Stimulated activated CD8-positive, alpha-beta memory T cell treated with anti-CD3 and anti-CD28 coated beads, Interleukin-7, amount 100 ng/mL, for 4 hours (primary cell): ENCODE data around the gene INPP5F.
"Not testable (repeated sequence)": the region's sequence is repeated elsewhere in the genome, so short reads cannot be mapped to it uniquely, and the experiment has no call there.

Experiments
- DNase-seq, 2 donors: peaks; one replicate each; pipeline ENCODE4 v3.0.0-alpha.2; 2020; ENCODE audit warnings: low read depth in 2 of 2

The INPP5F gene

GRCh38 chr10:119705434-119705831 lies 20.4 kb upstream of the INPP5F start:
- no peak for DNase-seq

GRCh38 chr10:119706521-119707278 lies 19.1 kb upstream of the INPP5F start:
- no peak for DNase-seq

GRCh38 chr10:119707331-119707730 lies 18.5 kb upstream of the INPP5F start:
- DNase-seq = not testable (repeated sequence)

GRCh38 chr10:119710935-119711334 lies 14.9 kb upstream of the INPP5F start:
- not testable (repeated sequence) for DNase-seq

DNA sequence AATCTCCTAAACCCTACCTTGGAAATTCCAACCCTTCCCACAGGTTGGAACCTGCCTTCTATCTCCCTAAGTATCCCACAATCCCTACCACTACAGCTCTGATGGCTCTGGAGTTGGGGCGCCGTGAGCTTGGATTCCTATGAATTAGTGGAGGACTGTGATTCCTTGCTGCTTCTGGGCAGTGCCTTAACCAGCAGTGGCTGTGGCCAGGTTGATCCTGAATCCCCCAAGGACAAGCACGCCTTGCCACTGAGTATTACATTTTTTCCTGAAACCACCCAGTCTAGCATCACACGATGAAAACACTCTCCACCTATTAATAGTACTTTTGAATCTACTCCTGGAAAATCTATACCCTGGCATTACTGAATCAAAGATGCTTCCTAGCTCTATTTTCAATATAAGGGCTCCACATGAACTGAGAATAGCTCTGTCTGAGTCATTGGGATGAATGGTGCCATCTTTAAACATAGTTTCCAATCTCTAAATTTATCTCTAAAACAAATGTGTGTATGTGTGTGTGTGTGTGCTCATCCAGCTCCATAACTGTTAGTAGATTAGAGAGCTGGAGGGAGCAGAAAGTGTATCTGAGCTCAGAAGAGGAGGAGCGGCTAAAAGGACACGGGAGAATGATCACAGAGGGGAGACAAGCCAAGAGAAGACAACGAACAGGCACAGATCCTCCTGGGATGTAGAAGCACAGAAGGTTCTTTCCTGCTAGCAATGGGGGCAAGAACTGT lies 11.9 kb upstream of the INPP5F start:
- DNase-seq = no peak

DNA sequence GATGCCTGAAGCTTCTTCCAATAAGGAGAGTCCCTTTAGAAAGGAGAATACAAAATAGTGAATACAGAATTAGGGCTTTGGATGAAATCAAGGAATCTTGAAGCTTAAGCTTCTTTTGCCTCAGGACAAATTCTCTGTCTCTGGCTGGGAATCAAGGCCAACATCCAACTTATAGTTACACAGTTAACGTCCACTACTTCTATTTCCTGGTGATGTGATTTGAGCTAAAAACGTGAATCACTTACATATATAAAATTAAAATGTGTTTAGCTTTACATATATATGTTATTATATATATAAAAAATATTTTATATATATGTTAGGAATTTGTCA lies 11.4 kb upstream of the INPP5F start:
- no peak for DNase-seq

DNA sequence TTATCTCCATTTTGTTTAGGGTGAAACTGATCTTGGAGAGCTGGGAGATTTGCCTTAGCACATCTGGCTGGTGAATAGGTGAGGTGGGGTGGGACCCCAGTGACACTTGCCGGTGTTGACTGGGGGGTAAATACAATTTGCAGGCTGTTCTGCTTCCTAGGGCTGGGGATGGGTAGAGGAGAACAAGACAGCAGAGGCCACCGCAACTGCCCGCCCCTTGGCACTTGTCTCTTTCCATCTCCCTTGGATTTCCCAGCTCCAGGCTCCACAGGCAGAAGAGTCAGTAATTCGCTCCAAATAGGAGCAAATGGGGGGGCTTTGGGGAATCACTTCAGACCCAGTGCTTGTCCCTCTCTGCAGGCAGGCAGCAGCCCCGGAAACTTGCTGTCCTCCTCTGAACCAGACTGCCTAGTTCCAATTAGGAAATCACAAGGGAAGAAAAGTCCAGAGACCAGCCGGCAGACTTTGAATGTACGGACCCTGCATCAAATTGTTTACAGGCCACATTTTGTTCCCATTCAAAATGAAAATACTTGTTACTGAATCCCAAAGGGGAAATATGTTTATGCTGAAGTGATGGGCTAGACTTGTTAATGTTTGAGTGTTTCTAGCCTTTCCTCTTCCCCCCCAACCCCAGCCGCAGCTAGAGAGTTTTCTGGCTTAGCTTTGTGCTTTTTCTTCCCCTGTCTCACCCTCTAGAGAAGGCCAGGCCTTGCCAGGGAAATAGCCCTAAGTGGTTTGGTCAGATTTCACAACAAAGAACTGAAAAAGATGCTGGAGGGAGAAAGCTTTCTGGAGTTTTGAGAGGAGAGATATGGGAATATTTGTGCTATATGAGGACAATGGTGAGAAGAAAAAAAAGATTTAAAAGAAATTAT lies 10.0 kb upstream of the INPP5F start:
- DNase-seq = no peak

- no peak for DNase-seq
Measured at GRCh38 chr10:119723161-119723560, 2.7 kb upstream of the INPP5F start.

- DNase-seq = no peak
Measured at GRCh38 chr10:119723624-119724023, 2.2 kb upstream of the INPP5F start.

DNA sequence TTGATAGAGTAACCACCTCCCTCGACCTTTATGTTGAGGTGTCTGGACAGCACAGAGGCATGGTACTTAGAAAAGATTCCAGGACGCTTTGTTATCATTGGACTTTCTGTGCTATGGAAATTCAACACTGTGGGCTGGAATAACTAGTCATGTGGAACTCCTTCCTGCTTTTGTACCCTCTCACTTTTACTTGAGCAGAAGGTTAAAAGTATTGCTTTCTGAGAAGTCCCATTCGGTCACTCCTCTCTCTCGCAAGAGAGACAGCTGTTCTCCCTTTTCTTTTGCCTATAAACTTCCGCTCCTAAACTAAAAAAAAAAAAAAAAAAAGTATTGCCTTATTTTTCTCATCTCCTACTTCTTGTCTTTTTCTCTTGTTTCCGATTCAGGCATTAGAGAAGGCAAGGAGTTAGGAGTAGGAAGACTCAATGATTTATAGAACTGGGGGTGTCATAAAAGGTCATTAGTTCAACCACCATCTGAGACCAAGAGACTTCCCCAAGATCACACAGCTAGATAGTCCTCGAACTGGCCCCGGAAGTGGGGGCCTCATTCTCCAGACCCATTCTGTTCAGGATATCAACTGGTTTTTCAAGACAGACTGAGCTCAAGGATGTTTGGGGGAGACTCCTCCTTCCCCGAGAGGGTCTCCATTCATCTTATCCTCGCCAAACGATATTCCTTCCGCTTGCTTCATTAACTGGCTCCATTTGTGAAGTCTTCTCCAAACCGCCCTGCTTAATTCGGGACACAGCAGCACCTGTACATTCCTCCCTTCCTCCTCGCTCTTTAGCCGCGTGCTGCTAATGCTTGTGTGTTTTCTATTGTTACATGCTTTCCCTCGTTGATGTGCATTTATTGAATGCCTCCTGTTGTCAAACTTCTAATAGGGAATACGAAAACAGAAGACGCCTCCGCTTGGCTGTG lies 995 bp upstream of the INPP5F start:
- no peak for DNase-seq

GRCh38 chr10:119725517-119725827 lies 378 bp upstream of the INPP5F start:
- no peak for DNase-seq

- DNase-seq = no peak
Measured at GRCh38 chr10:119726676-119727261, 919 bp downstream of the INPP5F start.

- no peak for DNase-seq
Measured at GRCh38 chr10:119728172-119728800, 2.4 kb downstream of the INPP5F start.

GRCh38 chr10:119734396-119735332 lies 8.8 kb downstream of the INPP5F start:
- no peak for DNase-seq

DNA sequence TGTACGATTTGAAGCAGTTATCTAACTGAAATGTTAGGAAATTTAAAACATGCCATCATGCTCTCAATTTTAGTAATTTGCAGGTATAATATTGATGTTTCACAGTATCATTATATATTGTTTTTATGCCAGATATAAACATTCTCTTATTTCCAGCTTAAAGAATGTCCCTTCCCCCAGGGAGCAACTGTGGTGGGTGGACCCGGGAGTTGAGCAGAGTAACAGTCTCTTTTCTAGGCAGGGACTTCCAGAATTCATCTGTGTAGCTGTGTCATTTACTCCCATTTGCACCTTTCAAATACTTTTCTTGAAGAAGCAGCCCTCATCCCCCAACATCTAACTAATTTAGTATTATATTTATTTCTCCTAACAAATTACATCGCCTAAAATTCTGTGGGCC lies 9.6 kb downstream of the INPP5F start:
- no peak for DNase-seq

GRCh38 chr10:119736220-119736619 lies 10.4 kb downstream of the INPP5F start:
- DNase-seq = no peak

GRCh38 chr10:119737039-119737663 lies 11.3 kb downstream of the INPP5F start:
- DNase-seq = no peak

DNA sequence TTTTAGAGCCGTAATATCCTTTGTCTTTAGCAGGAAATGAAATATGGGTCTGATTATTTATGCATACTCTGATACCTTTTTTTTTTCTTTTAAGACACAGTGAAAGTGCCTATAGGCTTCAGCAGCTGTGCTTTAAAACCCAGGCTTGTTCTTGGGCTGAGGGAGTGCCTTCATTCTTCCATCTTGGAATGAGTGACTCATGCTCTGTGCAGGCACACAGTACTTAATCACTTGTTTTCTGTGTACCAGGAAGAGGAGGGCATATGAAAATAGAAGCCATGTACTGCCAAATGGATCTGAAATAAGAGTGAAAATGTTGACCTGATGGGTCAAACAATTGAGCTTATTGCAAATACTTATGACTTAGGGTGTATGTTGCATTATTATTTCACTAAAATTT lies 12.0 kb downstream of the INPP5F start:
- no peak for DNase-seq

DNA sequence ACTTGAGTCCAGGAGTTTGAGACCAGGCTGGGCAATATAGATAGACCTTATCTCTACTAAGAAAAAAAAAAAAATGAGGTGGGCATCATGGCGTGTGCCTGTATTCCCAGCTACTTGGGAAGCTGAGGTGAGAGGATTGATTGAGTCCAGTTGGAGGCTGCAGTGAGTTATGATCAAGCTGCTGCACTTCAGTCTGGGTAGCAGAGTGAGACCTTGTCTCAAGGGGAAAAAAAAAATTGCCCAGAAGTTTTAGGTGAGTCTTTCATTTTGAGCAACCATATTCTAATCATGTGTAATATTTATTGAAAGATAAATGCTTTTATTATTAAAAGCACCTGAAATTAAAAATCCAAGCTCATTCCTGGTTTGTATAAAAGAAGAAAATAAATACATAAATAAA lies 13.1 kb downstream of the INPP5F start:
- no peak for DNase-seq
